ENCODE measurements around the gene ARFRP1.

The ARFRP1 gene

DNA sequence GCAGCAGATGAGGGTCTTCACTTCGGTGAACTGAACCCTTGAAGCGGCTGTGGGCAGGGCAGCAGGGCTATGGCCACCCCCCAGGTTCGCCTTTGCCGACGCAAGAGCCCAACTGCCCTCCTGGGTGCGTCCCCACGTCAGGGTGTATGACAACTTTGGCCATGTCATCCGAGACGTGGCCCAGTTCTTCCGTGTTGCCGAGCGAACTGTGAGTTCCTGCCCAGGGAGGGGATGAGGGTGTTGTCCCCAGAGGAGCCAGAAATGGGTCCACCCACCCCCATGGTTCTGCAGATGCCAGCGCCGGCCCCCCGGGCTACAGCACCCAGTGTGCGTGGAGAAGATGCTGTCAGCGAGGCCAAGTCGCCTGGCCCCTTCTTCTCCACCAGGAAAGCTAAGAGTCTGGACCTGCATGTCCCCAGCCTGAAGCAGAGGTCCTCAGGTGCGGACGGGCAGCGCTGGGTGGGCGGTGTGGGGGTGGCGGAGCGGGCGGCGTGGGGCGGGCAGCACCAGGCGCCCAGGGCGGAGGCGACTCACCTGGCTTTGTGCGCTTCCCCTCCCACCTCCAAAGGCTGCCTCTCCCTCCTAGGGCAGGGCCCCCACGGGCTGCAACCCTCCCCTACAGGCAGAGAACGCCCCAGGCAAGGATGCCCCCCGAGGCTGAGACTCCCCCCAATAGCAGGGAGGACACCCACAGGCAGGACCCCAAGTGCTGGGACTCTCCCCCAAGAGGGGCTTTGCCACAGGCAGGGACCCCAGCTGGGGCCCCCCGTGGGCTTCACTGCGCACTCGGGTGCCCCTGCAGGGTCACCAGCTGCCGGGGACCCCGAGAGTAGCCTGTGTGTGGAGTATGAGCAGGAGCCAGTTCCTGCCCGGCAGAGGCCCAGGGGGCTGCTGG lies 17.5 kb downstream of the ARFRP1 start:
- DNase-seq, result no peak

DNA sequence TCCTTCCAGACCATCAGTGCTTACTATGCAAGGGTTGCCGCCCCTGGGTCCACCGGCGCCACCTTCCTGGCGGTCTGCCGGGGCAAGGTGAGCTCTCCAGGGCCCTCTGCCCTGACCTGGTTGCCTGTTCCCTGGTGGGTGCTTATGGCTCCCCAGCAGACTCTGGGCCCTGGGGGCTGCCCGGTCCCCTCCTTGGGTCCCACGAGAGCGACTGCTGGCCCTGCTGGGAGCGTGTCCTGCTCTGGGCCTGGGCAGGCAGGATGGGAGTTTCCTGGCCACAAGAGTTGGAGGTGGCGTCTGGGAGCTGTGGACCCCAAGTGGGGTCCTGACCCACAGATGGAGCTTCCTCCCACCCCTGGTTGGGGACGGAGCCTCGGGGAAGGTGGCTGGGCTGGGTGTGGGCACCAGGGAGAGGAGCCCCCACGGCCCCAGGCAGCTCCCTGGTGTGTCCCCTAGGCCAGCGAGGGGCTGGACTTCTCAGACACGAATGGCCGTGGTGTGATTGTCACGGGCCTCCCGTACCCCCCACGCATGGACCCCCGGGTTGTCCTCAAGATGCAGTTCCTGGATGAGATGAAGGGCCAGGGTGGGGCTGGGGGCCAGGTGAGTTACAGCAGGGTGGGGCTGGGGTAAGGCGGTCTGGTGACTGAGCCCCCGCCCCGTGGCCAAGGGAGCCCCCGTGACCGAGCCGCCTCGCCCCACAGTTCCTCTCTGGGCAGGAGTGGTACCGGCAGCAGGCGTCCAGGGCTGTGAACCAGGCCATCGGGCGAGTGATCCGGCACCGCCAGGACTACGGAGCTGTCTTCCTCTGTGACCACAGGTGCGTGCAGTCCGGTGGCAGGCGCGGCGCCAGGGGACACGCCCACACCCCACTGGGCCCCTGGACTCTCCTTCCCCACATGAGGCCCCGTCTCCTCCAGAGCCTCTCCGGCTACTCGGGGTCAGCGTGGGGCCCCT lies 18.5 kb downstream of the ARFRP1 start:
- no peak for DNase-seq

DNA sequence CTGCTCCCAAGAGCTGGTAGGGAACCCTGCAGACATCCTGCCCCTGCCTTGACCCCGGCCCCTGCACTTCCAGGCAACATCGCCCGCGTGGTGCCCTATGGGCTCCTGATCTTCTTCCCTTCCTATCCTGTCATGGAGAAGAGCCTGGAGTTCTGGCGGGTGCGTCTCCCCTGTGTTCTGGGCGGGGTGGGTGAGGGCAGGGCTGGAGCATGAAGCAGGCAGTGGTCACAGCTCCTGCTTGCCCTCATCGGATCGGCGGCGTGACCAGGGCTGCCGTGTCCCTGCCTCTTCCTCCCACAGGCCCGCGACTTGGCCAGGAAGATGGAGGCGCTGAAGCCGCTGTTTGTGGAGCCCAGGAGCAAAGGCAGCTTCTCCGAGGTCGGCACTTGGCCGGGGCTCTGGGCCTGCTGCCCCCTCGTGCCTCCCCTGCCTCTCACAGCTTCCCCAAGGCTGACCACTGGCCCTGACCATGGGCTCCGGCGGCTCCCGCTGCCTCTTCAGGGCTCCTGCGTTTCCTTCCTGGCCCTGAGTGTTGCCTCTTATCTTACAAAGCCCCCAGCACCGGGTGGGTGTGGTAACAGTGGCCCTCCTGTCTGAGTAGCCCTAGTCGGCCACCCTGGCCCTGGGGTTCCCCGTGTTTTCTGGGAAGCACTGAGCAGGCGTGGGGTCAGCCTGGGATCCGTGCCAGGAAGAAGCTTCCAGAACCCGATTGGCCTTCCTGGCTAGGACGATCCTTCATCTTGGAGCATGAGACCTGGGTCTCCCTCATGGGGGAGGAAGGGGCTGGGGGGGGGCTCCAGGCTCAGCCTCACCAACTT lies 19.3 kb downstream of the ARFRP1 start:
- DNase-seq, result no peak

DNA sequence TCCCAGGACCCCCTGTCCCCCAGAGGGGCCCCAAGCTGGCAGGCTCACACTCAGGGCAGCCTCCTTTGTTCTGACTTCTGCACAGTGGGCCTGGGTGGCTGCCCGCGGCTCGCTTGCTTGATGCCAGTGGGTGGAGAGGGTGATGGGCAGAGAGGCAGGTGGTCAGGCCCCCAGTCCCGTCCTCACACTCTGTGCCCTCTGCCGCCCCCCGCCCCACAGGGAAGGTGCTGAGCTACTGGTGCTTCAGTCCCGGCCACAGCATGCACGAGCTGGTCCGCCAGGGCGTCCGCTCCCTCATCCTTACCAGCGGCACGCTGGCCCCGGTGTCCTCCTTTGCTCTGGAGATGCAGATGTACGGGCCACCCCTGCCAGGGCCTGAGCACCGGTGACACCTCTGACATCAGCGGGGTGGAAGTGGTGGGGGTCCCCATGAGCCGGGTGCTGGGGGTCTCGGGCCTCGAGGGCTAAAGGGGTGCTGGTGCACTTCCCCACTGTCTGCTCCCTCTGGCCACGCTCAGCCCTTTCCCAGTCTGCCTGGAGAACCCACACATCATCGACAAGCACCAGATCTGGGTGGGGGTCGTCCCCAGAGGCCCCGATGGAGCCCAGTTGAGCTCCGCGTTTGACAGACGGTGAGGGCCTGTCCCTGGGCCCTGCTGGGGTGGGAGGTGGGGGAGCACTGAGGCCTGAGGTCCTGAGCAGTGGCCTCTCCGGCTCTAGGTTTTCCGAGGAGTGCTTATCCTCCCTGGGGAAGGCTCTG lies 20.2 kb downstream of the ARFRP1 start:
- DNase-seq, result no peak

DNA sequence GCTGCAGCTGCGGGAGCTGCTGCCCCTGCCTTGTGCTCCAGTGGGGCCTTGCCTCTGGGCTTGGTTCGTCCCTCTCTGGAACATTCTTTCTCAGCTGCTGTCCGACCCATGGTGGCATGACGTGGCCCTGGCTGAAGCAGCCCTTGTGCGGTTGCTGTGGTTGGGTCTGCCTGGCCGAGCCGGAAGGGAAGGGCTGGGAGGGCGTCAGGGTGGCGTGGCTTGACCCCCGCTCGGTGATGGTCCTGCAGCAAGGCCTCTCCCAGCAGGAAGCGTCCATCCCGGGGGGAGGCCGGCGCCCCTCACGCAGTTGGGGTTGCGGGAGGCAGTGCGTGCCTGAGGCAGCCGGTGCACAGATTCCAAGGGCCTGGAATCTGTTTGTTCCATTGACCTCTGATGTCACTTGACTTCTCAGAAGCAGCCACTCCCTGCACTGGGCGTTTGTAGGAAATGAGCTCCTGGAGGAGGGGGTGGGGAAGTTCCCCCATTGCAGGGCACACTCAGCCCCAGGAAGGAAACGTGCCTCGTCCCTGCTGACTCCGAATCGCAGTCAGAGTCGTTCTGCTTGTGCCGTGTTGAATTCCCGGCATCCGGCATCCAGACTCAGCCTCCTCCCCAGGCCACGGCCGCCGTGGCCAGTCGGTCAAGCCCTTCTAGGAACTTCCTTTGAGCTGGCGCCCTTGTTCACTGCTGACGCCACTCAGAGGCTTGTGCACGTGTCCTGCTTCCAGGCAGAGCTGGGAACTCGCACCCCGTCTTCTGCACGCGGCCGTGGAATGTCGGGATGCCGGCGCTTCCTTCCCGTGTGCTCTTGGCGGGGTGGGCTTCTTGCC lies 21.1 kb downstream of the ARFRP1 start:
- peak; percentile 37 for DNase-seq

DNA sequence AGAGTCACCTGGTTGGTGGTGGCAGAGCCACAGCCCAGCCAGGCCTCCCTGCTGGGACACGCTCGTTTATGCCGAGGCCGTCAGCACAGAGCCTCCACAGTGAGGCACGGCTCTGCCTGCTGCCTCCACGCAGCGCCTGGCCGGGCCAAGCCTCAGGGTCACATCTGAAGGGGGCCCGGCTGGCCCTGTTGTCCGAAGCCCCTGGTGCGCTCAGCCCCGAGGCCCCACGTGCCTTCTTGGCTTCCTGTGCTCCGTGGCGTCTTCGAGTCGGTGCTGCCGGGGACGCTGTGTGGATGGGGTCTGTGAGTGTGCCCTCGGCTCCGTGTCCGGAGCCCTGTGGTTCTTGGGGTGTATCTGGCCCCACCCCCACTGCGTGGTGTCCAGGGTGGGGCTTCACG lies 21.7 kb downstream of the ARFRP1 start:
- DNase-seq, result no peak

DNA sequence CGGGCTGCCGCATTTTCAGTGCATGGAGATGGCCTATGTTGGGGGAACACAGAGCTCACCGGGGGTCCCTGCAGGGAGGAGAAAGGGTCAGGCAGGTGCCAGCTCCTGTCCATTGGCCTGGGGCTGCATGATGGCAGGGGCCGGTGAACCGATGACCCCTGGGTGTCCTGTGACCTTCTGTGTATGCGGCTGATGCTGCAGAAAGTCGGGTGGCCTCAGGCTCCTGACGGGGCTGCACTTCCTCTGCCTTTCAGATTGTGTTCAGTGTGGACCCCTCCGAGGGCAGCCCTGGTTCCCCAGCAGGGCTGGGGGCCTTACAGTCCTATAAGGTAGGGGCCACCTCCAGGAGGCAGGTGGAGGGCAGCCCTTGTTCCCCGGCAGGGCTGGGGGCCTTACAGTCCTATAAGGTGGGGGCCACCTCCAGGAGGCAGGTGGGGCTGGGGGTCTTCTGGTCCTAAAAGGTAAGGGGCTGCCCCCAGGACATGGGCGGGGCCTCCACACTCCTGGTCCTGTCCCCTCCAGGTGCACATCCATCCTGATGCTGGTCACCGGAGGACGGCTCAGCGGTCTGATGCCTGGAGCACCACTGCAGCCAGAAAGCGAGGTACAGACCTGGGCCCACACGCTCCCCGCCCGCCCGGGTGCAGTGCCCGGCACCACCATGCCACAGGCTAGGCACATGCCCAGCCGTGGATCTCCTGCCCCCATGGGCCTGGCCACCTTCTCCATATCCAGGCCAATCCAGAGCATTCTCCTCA lies 22.3 kb downstream of the ARFRP1 start:
- DNase-seq, result no peak

DNA sequence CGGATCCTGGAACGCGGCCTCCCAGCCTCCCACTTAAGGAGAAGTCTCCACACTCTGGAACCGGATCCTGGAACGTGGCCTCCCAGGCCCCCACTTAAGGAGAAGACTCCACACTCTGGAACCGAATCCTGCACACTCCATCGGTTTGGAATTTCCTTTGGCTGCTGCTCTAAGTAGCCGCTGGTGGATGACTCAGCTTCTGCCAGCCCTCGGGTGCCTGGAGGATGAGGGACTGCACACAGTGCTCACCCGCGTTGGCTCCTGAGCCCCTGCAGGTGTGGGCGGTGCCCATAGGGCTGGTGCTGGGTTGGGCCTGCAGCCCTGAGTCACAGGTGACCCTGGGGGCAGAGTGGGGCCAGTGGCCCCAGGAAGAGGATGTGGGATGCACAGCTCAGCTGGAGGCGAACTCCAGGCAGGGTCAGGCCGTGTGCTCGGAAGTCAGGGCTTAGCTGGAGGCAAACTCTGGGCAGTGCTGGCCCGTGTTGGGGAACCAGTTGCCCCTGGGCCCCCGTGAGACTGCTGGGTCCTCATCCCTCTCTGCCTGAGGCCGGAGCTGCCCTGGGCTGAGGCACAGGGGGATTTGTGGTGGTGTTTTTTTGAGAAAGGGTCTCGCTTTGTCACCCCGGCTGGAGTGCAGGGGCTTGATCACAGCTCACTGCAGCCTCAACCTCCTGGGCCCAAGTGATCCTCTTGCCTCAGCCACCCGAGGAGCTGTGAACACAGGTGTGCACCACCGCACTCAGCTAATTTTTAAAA lies 25.2 kb downstream of the ARFRP1 start:
- DNase-seq, result no peak

DNA sequence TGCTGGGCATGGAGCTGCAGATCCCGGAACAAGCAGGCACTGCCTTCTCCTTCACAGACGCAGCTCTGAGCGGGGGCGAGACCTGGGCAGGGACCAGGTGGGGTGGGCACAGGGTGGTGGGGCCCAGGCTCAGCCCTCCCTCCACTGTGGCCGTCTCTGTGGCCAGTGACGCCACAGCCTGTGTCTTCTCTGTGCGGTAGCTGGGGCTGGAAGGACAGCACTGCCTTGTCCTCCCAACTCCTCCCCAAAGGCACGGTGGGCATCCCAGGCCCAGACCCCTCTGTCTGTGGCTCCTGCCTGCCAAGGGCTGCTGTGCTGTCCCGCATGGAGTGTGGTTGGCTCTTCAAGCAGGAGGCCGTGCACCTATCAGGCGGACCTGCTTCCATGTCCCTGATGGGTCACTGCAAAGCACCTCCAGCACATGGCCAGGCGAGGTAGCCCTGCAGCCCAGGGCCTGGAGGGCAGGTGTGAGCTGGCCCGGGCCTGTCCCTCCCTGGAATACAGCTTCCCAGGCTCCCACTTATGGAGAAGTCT lies 26.1 kb downstream of the ARFRP1 start:
- no peak for DNase-seq

DNA sequence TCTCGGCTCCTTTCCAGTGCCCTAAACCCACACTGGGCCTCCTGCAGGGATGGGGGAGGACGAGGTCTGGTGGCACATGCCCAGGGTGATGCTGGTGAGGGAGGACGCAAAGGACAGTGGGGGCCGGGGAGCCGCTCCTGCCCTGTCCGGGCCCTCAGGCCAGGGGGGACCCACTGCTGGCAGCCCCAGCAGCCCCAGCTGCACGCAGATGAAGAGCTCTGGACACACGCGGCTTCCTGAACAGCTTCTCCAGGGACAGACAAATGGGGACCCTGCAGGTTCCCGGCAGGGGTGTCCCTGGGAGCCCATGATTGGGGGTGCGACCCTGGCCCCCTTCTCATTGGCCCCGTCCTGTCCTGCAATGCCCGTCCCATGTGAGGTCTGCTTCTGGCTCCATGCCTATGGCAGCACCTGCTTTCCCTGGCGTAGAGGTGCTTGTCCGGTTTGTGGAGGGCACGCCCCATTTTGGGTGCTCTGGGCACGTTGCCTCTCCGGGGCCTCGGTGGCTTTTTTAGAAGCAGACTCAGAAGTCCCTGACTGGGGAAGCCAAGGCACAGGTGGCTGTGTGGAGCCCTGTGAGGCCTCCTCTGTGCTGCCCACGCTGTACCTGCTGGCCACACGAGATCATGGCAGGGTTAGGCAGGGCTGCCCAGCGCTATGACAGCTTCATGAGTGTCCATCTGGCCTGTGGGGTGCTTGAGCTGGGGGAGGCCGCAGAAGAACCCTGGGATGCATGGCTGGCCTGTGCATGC lies 26.7 kb downstream of the ARFRP1 start:
- no peak for DNase-seq

DNA sequence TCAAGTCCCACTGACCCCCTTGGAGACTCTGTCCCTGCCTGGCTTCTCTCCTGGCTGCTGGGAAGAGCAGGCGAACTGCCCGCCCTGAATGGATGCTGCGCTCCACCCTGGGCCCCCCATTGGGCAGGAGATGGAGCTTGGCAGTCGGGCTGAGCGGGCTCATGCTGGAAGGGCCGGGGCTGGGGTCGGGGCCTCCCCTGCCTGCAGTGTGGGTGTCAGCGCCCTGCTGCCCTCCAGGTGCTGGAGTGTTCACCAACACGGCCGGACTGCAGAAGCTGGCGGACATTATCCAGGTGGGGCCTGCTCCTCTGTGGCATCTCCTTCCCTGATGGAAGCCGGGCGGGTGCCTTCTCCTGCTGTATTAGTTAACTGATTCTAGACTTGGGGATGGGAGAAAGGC lies 27.3 kb downstream of the ARFRP1 start:
- no peak for DNase-seq

DNA sequence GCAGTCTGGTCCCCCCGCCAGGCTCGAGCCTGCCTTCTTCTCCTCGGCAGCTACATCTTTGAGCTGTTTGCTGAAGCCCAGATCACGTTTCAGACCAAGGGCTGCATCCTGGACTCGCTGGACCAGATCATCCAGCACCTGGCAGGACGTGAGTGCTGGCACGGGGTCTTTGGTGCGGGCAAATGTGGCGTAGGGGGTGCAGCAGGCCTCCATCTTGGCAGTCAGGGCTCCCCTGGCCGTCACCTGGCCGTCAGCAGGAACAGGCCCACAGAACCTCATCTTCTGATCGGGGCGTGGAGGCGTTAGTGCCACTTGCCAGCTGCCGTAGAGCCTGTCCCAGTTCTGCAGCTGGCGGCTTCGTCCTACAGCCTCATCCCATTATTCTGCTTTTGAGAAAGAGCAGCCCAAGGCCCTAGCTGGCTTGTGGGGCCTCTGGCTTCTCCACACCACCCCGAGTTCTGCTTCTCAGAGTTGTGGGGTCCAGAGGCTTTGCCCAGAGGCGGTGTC lies 27.9 kb downstream of the ARFRP1 start:
- DNase-seq, result no peak

DNA sequence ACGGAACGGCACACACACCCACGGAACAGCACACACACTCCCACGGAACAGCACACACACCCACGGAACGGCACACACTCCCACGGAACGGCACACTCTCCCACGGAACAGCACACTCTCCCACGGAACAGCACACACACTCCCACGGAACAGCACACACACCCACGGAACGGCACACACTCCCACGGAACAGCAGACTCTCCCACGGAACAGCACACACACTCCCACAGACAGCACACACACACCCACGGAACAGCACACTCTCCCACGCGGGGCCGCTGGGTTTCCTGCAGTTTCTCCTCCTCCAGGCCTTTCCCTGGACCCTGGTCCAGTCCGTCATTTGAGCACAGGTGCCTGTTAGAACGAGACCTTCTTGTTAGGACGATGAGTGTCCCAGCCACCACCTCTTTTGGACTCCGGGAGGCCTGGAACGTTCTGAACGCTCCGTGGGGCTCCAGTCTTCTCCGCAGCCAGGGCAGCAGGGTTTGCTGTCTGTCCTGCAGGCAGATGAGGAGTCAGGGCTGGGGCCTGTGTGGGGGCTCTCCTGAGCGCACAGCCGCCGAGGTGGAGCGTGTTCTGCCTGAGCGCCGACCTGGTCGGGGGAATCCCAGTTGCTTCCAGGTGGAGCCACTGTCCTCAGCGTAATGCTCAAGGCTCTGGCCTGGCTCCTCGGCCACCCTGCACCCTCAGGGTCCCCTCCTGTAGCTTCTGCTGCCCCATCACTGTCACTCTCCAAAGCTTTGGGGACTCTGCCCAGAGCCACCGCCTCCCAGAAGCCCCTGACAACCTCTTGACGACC lies 28.9 kb downstream of the ARFRP1 start:
- DNase-seq, result no peak

DNA sequence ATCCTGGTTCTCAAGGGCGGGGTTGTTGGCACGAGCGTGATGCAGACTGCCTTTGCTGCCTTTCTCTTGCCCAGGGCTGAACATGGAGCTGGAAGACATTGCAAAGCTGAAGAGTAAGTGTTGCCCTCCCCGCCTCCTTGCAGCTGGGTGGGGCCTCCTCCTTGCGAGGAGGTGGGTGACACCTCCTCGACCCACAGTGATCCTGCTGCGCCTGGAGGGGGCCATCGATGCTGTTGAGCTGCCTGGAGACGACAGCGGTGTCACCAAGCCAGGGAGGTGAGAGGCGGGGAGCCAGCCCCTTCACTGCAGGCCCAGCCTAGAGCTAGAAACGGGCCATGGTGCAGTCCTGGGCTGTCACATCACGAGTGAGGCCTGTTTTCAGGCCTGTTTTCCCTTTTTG lies 29.7 kb downstream of the ARFRP1 start:
- DNase-seq, result no peak

DNA sequence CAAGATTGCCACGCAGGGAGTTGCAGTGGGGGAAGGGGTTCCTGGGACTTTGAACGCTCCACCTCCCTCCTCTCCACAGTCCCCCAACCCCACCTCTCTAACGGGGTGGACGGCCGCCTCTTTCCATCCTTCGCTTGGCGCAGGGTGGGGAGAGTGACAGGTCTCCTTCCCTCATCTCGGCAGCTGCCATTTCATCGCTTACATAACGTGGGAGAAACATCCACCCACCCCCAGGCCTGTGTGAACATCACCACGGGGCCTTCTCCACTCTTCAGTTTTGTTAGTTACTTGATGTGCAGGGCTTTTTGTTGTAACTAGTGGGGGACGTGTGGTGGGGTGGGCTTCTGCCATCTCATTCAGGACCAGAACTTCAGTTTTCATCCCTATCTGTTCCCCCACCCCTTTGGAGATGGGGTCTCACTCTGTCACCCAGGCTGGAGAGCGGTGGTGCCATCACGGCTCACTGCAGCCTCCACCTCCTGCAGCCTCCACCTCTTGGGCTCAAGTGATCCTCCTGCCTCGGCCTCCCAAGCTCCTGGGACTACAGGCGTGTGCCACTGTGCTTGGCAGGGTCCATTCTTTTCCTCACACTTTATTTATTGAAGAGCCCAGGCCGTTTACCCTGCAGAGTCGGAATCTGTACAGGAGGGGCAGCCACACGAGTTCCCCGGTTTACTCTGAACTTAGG lies 32.0 kb downstream of the ARFRP1 start:
- DNase-seq, result no peak

DNA sequence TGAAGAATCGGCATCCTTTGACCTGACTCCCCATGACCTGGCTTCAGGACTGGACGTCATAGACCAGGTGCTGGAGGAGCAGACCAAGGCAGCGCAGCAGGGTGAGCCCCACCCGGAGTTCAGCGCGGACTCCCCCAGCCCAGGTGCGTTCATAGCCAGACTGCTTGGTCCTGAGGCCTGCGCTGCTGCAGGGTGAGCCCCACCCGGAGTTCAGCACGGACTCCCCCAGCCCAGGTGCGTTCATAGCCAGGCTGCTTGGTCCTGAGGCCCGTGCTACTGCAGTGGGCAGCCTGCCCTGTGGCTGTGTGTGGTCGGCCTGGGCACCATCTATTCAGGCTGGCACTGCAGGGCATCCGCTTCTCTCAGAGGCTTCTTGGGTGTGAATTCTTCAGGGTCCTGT lies 33.8 kb downstream of the ARFRP1 start:
- DNase-seq, result no peak

DNA sequence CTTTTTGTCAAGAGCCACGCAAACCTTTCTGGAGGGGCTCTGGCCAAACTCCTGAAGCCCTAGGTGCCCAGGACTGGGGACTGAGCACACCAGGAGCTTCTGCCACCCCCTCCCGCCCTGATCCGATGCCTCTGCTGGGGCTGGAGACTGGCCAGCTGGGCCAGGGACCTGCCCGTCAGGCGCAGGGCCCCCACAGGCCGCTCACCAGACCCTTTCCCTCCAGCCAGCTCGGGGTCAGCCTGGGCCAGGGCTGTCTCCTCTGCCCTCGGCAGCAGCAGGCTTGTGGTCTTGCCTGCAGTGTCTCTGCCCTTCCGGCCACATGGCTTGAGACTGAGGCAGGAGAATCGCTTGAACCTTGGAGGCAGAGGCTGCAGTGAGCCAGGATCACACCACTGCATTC lies 35.1 kb downstream of the ARFRP1 start:
- DNase-seq, result no peak

All from activated CD4-positive, alpha-beta T cell treated with anti-CD3 and anti-CD28 coated beads, Interleukin-2, Interleukin-6, amounts not matched to agents 100 ng/mL and 50 ng/mL, durations not matched to agents 16 hours and 8 hours (primary cell).